A549 (cell line): ENCODE measurements around the gene JOSD2. TPM values are rescaled to one million over a fixed set of nuclear protein-coding genes. Genes with fewer than 3 reads are reported as not detected.
"Not testable (repeated sequence)": the region's sequence is repeated elsewhere in the genome, so short reads cannot be mapped to it uniquely, and the experiment has no call there.

Source experiments
- ATAC-seq, 2 experiments: fragments of 200-7000 bp in 1 of 2; fragments of >200 bp in 1 of 2; cut with Nextera tagmentation in 1 of 2; cut with Tn5 transposase in 1 of 2; 3 replicates each; pipeline versions ENCODE4 v1.8.0 to v1.9.1; 2018 to 2020; ENCODE audit warnings: mild to moderate bottlenecking in 1 of 2, moderate library complexity in 1 of 2
- CTCF ChIA-PET: fragments of 300-600 bp; sonication (Branson Sonifier 250); formaldehyde crosslinking; extraction: SDS; loops from one replicate; lab custom pipeline; 2021; ENCODE audit warnings: antibody characterized with exemption, inconsistent platforms; lab: Yijun Ruan, JAX
- POLR2A ChIA-PET: fragments of 350-600 bp; formaldehyde crosslinking; extraction: SDS; loops from one replicate; lab custom pipeline; 2021; ENCODE audit warnings: antibody characterized with exemption, inconsistent platforms; lab: Yijun Ruan, JAX
- DNase-seq, 2 experiments: peaks; one replicate each; pipeline versions ENCODE4 v3.0.0 to v3.0.0-alpha.2; 2011 to 2016; ENCODE audit warnings: low read depth in 1 of 2, low spot score in 1 of 2
- FAIRE-seq: peaks from 2 replicates; lab custom pipeline; 2011; peaks lifted over from hg19 to GRCh38; lab: Jason Lieb, UNC
- H3K27ac ChIP-seq, 2 experiments: fragments of >200 bp; sonication (Bioruptor Twin); formaldehyde crosslinking; 3 replicates each; pipeline ENCODE4 v1.5.1; 2016 to 2017
- H3K4me1 ChIP-seq: fragments of >200 bp; sonication (Bioruptor Twin); formaldehyde crosslinking; 3 replicates; pipeline ENCODE4 v1.6.1; 2016
- H3K4me2 ChIP-seq: fragments of >200 bp; sonication (Bioruptor Twin); formaldehyde crosslinking; 3 replicates; pipeline ENCODE4 v1.6.1; 2016
- H3K4me3 ChIP-seq: fragments of >200 bp; sonication (Bioruptor Twin); formaldehyde crosslinking; 3 replicates; pipeline ENCODE4 v1.5.1; 2016
- H3K9me3 ChIP-seq: fragments of >200 bp; sonication (Bioruptor Twin); formaldehyde crosslinking; 3 replicates; pipeline ENCODE4 v1.6.1; 2016
- BHLHE40 ChIP-seq: IDR thresholded peaks from 2 replicates; pipeline ENCODE4 v1.6.1; 2012; ENCODE audit warnings: low read depth, low read length, inconsistent platforms
- CBX2 ChIP-seq: fragments of 200-600 bp; sonication (generic); IDR thresholded peaks from 2 replicates; pipeline ENCODE4 v1.6.1; 2016; ENCODE audit warnings: low read depth, mild to moderate bottlenecking, borderline replicate concordance
- CHD2 ChIP-seq: fragments of 150-350 bp; IDR thresholded peaks from 2 replicates; pipeline ENCODE4 v1.6.1; 2014; ENCODE audit warnings: low read length; ENCODE audit not compliant: partially characterized antibody
- CTCF ChIP-seq: fragments of >200 bp; sonication (Bioruptor Twin); formaldehyde crosslinking; IDR thresholded peaks from 3 replicates; pipeline ENCODE4 v1.5.1; 2016
- EHF ChIP-seq: fragments of 250-450 bp; sonication (Bioruptor Pico); IDR thresholded peaks from 2 replicates; pipeline ENCODE4 v1.5.0; 2020; ENCODE audit warnings: mild to moderate bottlenecking
- ELK1 ChIP-seq: fragments of 150-350 bp; IDR thresholded peaks from 2 replicates; pipeline ENCODE4 v1.6.1; 2014; ENCODE audit warnings: low read depth, mild to moderate bottlenecking, low read length
- ESRRA ChIP-seq: fragments of 150-350 bp; IDR thresholded peaks from 2 replicates; pipeline ENCODE4 v1.6.1; 2014; ENCODE audit warnings: mild to moderate bottlenecking, low read length, borderline replicate concordance
- FOSB ChIP-seq: fragments of 250-450 bp; sonication (Bioruptor Pico); IDR thresholded peaks from 2 replicates; pipeline ENCODE4 v1.5.0; 2020; ENCODE audit warnings: mild to moderate bottlenecking, moderate library complexity
- FOSL2 ChIP-seq, 2 experiments: fragments of 450-650 bp in 1 of 2; fragments of >200 bp in 1 of 2; sonication (Bioruptor Twin) in 1 of 2; formaldehyde crosslinking; IDR thresholded peaks; 2 replicates each; pipeline versions ENCODE4 v1.5.0 to v1.6.1; 2016 to 2020; ENCODE audit warnings: mild to moderate bottlenecking in 1 of 2, moderate library complexity in 1 of 2
- JUN ChIP-seq, 2 experiments: fragments of >200 bp; sonication (Bioruptor Twin); formaldehyde crosslinking; IDR thresholded peaks; 2 replicates in 1 of 2; 3 replicates in 1 of 2; pipeline ENCODE4 v1.6.1; 2016 to 2017
- JUNB ChIP-seq: fragments of >200 bp; sonication (Bioruptor Twin); formaldehyde crosslinking; IDR thresholded peaks from 2 replicates; pipeline ENCODE4 v1.6.1; 2016
- PHF8 ChIP-seq: fragments of 200-600 bp; sonication (generic); IDR thresholded peaks from 2 replicates; pipeline ENCODE4 v1.6.1; 2016; ENCODE audit warnings: low read depth, mild to moderate bottlenecking, antibody characterized with exemption, moderate library complexity, borderline replicate concordance
- RFX5 ChIP-seq: fragments of 450-650 bp; IDR thresholded peaks from 2 replicates; pipeline ENCODE4 v1.7.1; 2014; ENCODE audit warnings: antibody characterized with exemption, mild to moderate bottlenecking, moderate library complexity
- RNF2 ChIP-seq: fragments of 200-600 bp; sonication (generic); IDR thresholded peaks from 2 replicates; pipeline ENCODE4 v1.6.1; 2016; ENCODE audit warnings: low read depth, mild to moderate bottlenecking, antibody characterized with exemption, moderate library complexity, borderline replicate concordance
- SMC3 ChIP-seq: fragments of >200 bp; sonication (Bioruptor Twin); formaldehyde crosslinking; IDR thresholded peaks from 3 replicates; pipeline ENCODE4 v1.6.1; 2018; ENCODE audit warnings: inconsistent platforms
- SREBF2 ChIP-seq: fragments of 450-650 bp; IDR thresholded peaks from 2 replicates; pipeline ENCODE4 v1.6.1; 2014; ENCODE audit warnings: mild to moderate bottlenecking, moderate library complexity
- ZFP36 ChIP-seq: fragments of 450-650 bp; IDR thresholded peaks from 2 replicates; pipeline ENCODE4 v1.6.1; 2014; ENCODE audit warnings: borderline replicate concordance; ENCODE audit not compliant: partially characterized antibody
- ZSCAN20 ChIP-seq: fragments of 250-450 bp; sonication (Bioruptor Pico); IDR thresholded peaks from 2 replicates; pipeline ENCODE4 v1.8.0; 2022; ENCODE audit warnings: mild to moderate bottlenecking, moderate library complexity
- WGBS: methylation state at CpG from one replicate; pipeline ENCODE4 v1.1.6; 2017; ENCODE audit errors: missing lambda C conversion rate; 5-methylcytosine and 5-hydroxymethylcytosine counted together
- polyA plus RNA-seq, 4 experiments: library from polyadenylated mRNA; depleted of rRNA in 3 of 4; stranded (reverse); fragments of >200 nt; fragmentation: RNase III in 1 of 4; extraction: RNeasy Plus Mini Kit Qiagen cat#74134 plus additional on column Dnase treatment in 1 of 4; gene quantifications; 2 replicates in 3 of 4; 3 replicates in 1 of 4; pipeline ENCODE4 v1.2.3, GENCODE V29; 2011 to 2017
- TF ChIP-seq, protein P1 (sequence below): fragments of 450-650 bp; IDR thresholded peaks from 2 replicates; pipeline ENCODE4 v1.6.1; 2014; ENCODE audit warnings: antibody characterized with exemption
- TF ChIP-seq, protein P2 (sequence below): fragments of 250-450 bp; sonication (Bioruptor Pico); IDR thresholded peaks from 2 replicates; pipeline ENCODE4 v1.5.0; 2020; ENCODE audit warnings: low read depth, mild to moderate bottlenecking, moderate library complexity

The JOSD2 gene
- polyA plus RNA-seq, 2 of the 4 experiments (the other 2 are of a cell fraction), result 24.2 to 61.7 TPM

GRCh38 chr19:50531171-50531612, 20.2 kb upstream of the JOSD2 start:
- ATAC-seq, result peak; percentile 21 to 29; a peak in 2 of 6 replicates
- 36% methylated on average over 6 of the region's 14 CpGs for WGBS
- no peak overlapping the region for H3K27ac ChIP-seq
- peaks cover 19% of the 10 kb centered on the region for H3K9me3 ChIP-seq
- 0 out of 3 replicates have a peak, but pooled peaks cover 3% of the 10 kb centered on the region for H3K4me1 ChIP-seq
- ChIA-PET POLR2A (no interaction called here), CTCF (interaction anchor here (0.9 kb wide), 1 partner anchor 253 kb away, joined by 3 read pairs; no protein-coding TSS in a partner anchor)
- no peak for FAIRE-seq
- DNase-seq, result no peak
- no peak overlapping the region for H3K4me3 ChIP-seq
- H3K4me2 ChIP-seq, result no peak overlapping the region
- TF ChIP-seq EHF (CRISPR knock-in tag) (no peak), BHLHE40 (no peak), JUNB (no peak), FOSL2 (IDR thresholded peaks at IDR 0.05) (no peak), FOSL2 (CRISPR knock-in tag; IDR thresholded peaks at IDR 0.05) (no peak), ELK1 (no peak), ZSCAN20 (CRISPR knock-in tag) (no peak), PHF8 (no peak), RNF2 (no peak), ZFP36 (no peak), FOSB (CRISPR knock-in tag) (no peak), SREBF2 (no peak), CTCF (no peak), ESRRA (no peak), CHD2 (no peak), SMC3 (no peak), RFX5 (no peak), CBX2 (no peak), JUN (IDR thresholded peaks at IDR 0.05) (no peak)
- TF ChIP-seq, protein P1, sequence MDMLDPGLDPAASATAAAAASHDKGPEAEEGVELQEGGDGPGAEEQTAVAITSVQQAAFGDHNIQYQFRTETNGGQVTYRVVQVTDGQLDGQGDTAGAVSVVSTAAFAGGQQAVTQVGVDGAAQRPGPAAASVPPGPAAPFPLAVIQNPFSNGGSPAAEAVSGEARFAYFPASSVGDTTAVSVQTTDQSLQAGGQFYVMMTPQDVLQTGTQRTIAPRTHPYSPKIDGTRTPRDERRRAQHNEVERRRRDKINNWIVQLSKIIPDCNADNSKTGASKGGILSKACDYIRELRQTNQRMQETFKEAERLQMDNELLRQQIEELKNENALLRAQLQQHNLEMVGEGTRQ, result no peak
- TF ChIP-seq, protein P2, sequence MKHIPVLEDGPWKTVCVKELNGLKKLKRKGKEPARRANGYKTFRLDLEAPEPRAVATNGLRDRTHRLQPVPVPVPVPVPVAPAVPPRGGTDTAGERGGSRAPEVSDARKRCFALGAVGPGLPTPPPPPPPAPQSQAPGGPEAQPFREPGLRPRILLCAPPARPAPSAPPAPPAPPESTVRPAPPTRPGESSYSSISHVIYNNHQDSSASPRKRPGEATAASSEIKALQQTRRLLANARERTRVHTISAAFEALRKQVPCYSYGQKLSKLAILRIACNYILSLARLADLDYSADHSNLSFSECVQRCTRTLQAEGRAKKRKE (CRISPR knock-in tag), result no peak
- TF ChIP-seq, all 56 proteins: peak for 0

GRCh38 chr19:50528052-50528451, 17.1 kb upstream of the JOSD2 start:
- FAIRE-seq, ATAC-seq, DNase-seq, H3K4me1 ChIP-seq, H3K4me3 ChIP-seq, H3K4me2 ChIP-seq, H3K27ac ChIP-seq: not testable (repeated sequence)
- CTCF ChIA-PET, result interaction anchor here (0.9 to 10.7 kb wide), 6 partner anchors 9 to 493 kb away, joined by 3 to 91 read pairs (median 5); no protein-coding TSS in a partner anchor
- WGBS, result 63% methylated on average over 3 of the region's 3 CpGs
- POLR2A ChIA-PET, result interaction anchor here (1.0 kb wide), 1 partner anchor 17 kb away, joined by 5 read pairs; the partner anchor contains the start of gene JOSD2
- peaks cover 12% of the 10 kb centered on the region for H3K9me3 ChIP-seq
